ENCODE measurements around the gene PCSK5.

DNA sequence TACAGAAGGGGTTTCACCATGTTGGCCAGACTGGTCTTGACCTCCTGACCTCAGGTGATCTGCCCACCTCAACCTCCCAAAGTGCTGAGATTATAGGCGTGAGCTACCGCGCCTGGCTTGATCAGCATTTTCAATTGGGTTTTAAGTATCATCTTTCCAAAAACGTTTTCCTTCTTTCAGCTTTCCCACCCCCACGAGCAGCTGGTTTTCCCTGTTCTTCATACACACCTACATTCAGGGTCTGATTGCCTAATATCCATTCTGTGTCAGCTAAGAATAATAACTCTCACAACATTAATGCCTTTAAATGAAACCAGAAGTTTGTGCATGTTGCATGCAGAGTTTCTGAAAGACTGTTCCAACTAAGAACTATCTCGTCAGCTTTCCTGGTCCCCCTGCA lies 465.4 kb downstream of the PCSK5 start:
- TF ChIP-seq, protein P1, sequence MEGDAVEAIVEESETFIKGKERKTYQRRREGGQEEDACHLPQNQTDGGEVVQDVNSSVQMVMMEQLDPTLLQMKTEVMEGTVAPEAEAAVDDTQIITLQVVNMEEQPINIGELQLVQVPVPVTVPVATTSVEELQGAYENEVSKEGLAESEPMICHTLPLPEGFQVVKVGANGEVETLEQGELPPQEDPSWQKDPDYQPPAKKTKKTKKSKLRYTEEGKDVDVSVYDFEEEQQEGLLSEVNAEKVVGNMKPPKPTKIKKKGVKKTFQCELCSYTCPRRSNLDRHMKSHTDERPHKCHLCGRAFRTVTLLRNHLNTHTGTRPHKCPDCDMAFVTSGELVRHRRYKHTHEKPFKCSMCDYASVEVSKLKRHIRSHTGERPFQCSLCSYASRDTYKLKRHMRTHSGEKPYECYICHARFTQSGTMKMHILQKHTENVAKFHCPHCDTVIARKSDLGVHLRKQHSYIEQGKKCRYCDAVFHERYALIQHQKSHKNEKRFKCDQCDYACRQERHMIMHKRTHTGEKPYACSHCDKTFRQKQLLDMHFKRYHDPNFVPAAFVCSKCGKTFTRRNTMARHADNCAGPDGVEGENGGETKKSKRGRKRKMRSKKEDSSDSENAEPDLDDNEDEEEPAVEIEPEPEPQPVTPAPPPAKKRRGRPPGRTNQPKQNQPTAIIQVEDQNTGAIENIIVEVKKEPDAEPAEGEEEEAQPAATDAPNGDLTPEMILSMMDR (IDR thresholded peaks at IDR 0.05; ENCODE audit: poor library complexity): no peak
- no peak for TF ChIP-seq EZH2 (IDR thresholded peaks at IDR 0.05; ENCODE audit: borderline replicate concordance)
